ENCODE results near the gene ADAMTS8. TPM values are rescaled to one million over a fixed set of nuclear protein-coding genes. Genes with fewer than 3 reads are reported as not detected.

The ADAMTS8 gene
- total and polyA plus RNA-seq, 9 of the 15 experiments (the other 6 are each of a cell fraction or from before 2014, with no cell fraction given): not detected

- H3K4me3 ChIP-seq: no peak overlapping the region
- no peak overlapping the region for H2AFZ ChIP-seq (ENCODE audit: low read depth, low read length)
- no TSS peak for BruUV-seq (replicated peaks)
- in situ Hi-C loops (cut with MboI) (no loop called here), intact Hi-C loops (cut with micrococcal nuclease) (no loop called here)
- H4K20me1 ChIP-seq (replicated peaks; ENCODE audit: control insufficient read depth, insufficient read depth, low read length): 0 out of 2 replicates have a peak, but pooled peaks cover 3% of the 10 kb centered on the region
- H3K79me2 ChIP-seq (ENCODE audit: control insufficient read depth, insufficient read depth, low read length): no peaks in the 10 kb centered on the region
- FAIRE-seq (no peak), DNase-seq (ENCODE audit: extremely low read depth in 1 of 4, low spot score in 3 of 4) (no peak), ATAC-seq (no peak; the same call in 2 of the 3 replicates)
- no peaks in the 10 kb centered on the region for H3K9me3 ChIP-seq (replicated peaks; ENCODE audit: control insufficient read depth, insufficient read depth, low read depth, low read length)
- 5% methylated on average over 11 of the region's 11 CpGs for WGBS (ENCODE audit: insufficient coverage, low coverage, missing lambda C conversion rate)
- H3K4me1 ChIP-seq (replicated peaks in 1 of 2; ENCODE audit: control insufficient read depth in 2 of 2, insufficient read depth in 2 of 2, low read length in 2 of 2): no peaks in the 10 kb centered on the region
- H3K27ac ChIP-seq (ENCODE audit: extremely low read depth, low read depth, low read length): no peak overlapping the region
- H3K36me3 ChIP-seq (ENCODE audit: control insufficient read depth, insufficient read depth, low read length): no peaks in the 10 kb centered on the region
- POLR2A ChIA-PET: interaction anchor here (0.7 to 1.1 kb wide), 2 partner anchors 17 to 215 kb away, joined by 3 to 6 read pairs; no protein-coding TSS in a partner anchor
- H3K4me2 ChIP-seq (ENCODE audit: insufficient read depth, low read length): 0 out of 2 replicates have a peak overlapping the region, but pooled peaks have one; percentile 4
- TF ChIP-seq, protein P1, sequence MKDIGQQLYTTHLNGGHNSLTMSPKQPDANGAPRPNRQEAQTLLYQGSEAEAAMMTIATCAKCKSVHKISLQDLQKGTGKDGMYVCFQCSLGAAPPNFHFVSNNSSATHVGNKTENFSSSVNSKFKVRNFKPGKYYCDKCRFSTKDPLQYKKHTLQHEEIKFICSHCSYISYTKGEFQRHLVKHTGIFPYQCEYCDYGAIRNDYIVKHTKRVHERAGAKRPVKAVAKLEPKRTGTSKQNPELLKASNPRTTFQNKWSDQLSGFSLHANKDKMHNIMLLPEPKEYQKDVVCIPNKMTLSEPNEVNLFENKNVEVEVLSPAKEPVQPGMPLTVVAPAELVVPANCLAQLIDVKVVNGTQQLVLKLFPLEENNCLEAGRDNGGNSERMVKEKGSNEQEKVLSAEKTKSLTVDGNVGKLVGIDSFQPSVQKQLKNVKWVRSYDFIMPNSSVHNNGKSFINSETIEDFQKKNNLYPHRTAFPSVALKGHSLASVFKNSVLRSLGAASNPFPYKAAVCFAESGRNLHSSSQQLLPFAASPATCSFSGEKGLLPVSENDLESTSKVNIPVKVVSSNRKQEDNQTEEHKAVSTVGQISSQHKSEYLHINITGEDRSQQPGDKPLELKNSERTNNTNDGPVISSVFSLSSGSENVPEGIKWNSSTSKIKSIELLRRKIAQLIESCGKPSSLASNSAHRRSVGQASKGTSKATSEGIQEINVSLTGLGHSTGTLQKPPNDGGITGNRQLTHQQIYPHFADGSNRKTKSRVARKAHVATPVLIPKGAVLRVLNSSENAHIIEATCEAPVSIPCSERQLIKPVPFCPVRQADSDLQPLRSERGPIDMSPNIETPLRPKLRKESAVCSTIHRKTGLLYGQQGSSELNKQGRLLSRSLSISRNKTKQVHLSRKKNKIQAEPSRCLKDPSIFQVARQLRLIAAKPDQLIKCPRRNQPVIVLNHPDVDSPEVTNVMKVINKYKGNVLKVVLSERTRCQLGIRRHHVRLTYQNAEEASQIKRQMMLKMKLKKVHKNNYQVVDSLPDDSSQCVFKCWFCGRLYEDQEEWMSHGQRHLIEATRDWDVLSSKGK (CRISPR knock-in tag; IDR thresholded peaks at IDR 0.05): no peak
- TF ChIP-seq CCAR2 (IDR thresholded peaks at IDR 0.05; ENCODE audit: low read depth, low read length): no peak
- TF ChIP-seq FOXP4 (CRISPR knock-in tag; IDR thresholded peaks at IDR 0.05; ENCODE audit: borderline replicate concordance): no peak
- TF ChIP-seq LARP7 (IDR thresholded peaks at IDR 0.05): no peak
- 0 out of 4 replicates have a peak, but pooled peaks of 1 of the 2 experiments have one; percentile 7 for TF ChIP-seq RAD21 (CRISPR knock-in tag; conservative IDR thresholded peaks at IDR 0.05 in 1 of 2, IDR thresholded peaks at IDR 0.05 in 1 of 2)
- no peak for TF ChIP-seq SMARCA5 (IDR thresholded peaks at IDR 0.05)
- no peak for TF ChIP-seq RB1 (IDR thresholded peaks at IDR 0.05; ENCODE audit: low read depth)
- CTCF ChIA-PET (ENCODE audit: low intra/inter-chr PET ratio): interaction anchor here (0.7 kb wide), 1 partner anchor 145 kb away, joined by 4 read pairs; no protein-coding TSS in a partner anchor
- no peak overlapping the region for H3K9ac ChIP-seq (ENCODE audit: insufficient read depth in 1 of 2, low read depth in 2 of 2, low read length in 2 of 2)
- H3K27me3 ChIP-seq (ENCODE audit: control insufficient read depth in 2 of 2, insufficient read depth in 2 of 2, low read length in 2 of 2): peaks cover 28 to 50% of the 10 kb centered on the region in 2 experiments
- H3K9me1 ChIP-seq (ENCODE audit: control insufficient read depth, insufficient read depth, low read length): no peaks in the 10 kb centered on the region
Measured at GRCh38 chr11:130388607-130389205, 39.7 kb downstream of the ADAMTS8 start.
